ENCODE measurements around the gene PCOLCE2.

PCOLCE2 gene

DNA sequence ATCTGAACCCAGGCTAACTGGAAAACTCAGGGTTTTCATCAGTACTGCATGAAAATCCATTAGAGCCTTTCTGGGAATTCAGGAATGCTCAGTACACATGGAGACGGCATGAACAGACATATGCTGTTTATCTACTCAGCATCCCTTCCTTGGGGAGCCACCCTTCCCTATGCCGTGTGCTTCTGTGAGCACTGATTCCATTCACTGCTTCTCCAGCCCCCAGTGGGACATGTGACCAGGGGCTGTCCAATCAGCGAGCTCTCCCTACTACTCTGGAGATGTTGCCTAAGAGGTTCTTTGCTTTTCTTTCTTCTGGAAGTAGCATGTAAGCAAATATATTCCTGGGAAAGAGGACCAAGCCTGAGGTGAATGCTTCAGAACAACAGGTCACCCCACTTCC is 5.6 kb upstream of the PCOLCE2 start:
- TF ChIP-seq, protein P1, sequence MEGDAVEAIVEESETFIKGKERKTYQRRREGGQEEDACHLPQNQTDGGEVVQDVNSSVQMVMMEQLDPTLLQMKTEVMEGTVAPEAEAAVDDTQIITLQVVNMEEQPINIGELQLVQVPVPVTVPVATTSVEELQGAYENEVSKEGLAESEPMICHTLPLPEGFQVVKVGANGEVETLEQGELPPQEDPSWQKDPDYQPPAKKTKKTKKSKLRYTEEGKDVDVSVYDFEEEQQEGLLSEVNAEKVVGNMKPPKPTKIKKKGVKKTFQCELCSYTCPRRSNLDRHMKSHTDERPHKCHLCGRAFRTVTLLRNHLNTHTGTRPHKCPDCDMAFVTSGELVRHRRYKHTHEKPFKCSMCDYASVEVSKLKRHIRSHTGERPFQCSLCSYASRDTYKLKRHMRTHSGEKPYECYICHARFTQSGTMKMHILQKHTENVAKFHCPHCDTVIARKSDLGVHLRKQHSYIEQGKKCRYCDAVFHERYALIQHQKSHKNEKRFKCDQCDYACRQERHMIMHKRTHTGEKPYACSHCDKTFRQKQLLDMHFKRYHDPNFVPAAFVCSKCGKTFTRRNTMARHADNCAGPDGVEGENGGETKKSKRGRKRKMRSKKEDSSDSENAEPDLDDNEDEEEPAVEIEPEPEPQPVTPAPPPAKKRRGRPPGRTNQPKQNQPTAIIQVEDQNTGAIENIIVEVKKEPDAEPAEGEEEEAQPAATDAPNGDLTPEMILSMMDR (IDR thresholded peaks at IDR 0.05; ENCODE audit: low read depth, low read length): no peak
- H3K4me3 ChIP-seq (ENCODE audit: low read depth, low read length): no peak overlapping the region
- DNase-seq (ENCODE audit: low read depth, low spot score): no peak
- in situ Hi-C loops (cut with HindIII; ENCODE audit: low sequenced_read_pairs): no loop called here

DNA sequence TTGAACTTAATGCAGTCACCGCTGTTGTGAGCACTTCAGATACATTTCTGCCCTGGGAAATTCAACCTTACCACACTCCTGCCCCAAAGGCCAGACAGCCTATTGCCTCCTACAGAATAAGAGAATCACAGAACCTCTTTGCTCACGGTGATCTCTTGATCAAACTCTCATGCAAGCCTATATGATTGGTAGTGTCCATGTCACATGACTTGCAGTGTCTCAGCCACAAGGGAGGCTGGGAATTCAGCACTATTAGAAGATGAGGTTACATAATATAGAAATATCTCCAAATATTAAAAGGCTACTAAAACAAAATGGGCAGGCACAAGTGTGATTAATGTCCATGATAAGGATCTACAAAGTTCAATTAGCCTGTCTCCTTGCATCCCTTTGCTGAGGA is 3.8 kb upstream of the PCOLCE2 start:
- TF ChIP-seq, protein P1 (IDR thresholded peaks at IDR 0.05; ENCODE audit: low read depth, low read length): no peak
- in situ Hi-C loops (cut with HindIII; ENCODE audit: low sequenced_read_pairs): no loop called here
- no peak for DNase-seq (ENCODE audit: low read depth, low spot score)

DNA sequence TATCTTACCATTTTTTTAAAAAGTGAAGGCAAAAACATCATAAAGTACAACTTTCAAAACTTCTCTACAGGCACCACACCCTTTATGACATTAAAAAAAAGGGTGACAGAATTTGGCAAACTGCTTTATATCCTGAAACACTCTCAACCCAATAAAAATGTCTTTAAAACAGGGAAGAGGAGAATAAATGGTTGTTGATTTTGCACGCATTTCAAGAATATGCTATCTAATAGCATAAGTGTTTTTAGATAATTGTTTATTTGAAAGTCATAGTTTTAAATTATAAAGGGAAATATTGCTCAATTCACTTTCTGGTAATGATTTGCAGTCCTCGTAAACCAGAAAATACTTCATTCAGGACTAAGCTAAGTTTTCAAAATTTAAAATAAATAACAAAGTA is 1.7 kb upstream of the PCOLCE2 start:
- TF ChIP-seq, protein P1 (IDR thresholded peaks at IDR 0.05; ENCODE audit: low read depth, low read length): no peak
- no peak overlapping the region for H3K4me3 ChIP-seq (ENCODE audit: low read depth, low read length)
- in situ Hi-C loops (cut with HindIII; ENCODE audit: low sequenced_read_pairs): no loop called here
- no peak for DNase-seq (ENCODE audit: low read depth, low spot score)

More for the DNA sequence above, 3.8 kb upstream of the PCOLCE2 start:
- H3K4me3 ChIP-seq (ENCODE audit: low read depth, low read length): no peak overlapping the region

DNA sequence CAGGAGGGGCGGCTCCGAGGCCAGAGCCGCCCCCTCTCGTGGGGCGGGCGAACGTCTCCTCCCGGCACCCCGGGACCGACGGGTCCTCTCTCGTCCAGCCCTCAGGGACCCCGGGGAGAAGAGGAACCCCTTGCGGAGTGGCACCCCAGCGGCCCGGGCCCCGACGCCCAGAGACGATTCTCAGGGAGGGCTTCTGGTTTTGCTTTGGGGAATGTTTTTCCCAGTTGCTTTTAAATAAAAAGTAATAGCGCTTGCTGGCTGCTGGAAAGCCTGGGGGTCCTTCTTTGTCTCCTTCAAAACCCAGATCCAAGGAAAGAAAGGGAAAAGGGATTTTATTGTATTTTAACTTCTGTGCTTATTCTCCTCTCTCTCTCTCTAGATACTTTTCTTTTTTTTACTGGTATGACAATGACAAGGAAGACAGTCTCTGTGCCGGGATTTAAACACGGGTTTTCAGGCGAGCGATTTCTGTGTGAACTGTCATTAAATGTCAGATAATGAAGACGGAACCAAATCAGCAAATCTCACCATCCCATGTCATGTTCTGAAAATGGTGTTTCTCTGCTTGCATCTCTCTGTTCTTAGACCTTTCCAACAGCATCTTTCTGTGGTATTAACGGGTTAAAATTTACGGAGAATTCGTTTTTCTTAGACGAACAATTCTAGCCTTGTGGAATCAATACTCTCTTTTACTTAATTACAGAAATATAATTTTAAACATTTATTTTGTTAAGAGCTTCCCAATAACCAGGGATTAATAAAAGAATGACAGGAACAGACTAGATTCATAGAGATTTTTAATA is 530 bp upstream of the PCOLCE2 start:
- TF ChIP-seq, protein P1 (IDR thresholded peaks at IDR 0.05; ENCODE audit: low read depth, low read length): no peak
- H3K4me3 ChIP-seq (ENCODE audit: low read depth, low read length): peak overlapping the region; percentile 58
- DNase-seq (ENCODE audit: low read depth, low spot score): no peak
- in situ Hi-C loops (cut with HindIII; ENCODE audit: low sequenced_read_pairs): no loop called here

DNA sequence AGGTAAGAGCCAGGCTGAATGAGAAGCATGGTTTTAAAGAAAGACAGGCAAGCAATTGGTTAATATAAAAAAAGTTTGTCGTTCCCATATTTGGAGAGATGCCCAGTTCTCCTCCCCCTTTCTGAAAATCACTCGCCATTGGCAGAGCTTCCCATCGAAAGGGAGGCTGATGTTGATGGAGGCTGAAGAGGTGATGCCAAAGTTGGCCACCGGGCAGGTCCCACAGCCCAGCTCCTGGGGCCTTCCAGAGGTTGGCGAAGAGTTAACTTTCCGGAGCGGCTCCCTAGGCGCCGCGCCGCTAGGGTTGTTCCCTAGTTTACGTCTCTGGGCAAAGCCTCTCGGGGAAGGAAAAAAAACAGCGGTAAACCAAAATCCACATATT is 793 bp downstream of the PCOLCE2 start:
- TF ChIP-seq, protein P1 (IDR thresholded peaks at IDR 0.05; ENCODE audit: low read depth, low read length): no peak
- in situ Hi-C loops (cut with HindIII; ENCODE audit: low sequenced_read_pairs): no loop called here
- peak overlapping the region; percentile 58 for H3K4me3 ChIP-seq (ENCODE audit: low read depth, low read length)
- peak; percentile 47 for DNase-seq (ENCODE audit: low read depth, low spot score)

DNA sequence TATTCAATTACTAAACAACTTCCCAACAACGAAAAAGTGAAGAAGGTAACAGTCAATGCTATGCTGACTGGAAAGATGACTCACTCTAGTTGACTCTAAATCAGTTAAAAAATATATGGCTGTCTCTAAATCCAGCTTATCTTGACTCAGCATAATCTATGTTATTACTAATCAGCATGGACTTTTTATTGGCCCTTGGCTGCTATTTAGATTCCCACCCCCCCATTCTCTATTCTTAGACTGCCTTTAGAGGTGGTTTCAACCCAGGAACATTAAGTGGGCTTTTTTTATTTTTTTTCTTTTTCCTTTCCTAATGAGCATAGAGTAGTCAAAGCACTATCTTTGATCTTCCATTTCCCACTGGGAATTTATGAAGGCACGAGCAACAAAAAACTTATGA is 1.9 kb downstream of the PCOLCE2 start:
- peak; percentile 61 for DNase-seq (ENCODE audit: low read depth, low spot score)
- TF ChIP-seq, protein P1 (IDR thresholded peaks at IDR 0.05; ENCODE audit: low read depth, low read length): no peak
- in situ Hi-C loops (cut with HindIII; ENCODE audit: low sequenced_read_pairs): no loop called here
- H3K4me3 ChIP-seq (ENCODE audit: low read depth, low read length): no peak overlapping the region
